HepG2 (cell line): ENCODE data around the gene C1QTNF3. TPM values are rescaled to one million over a fixed set of nuclear protein-coding genes. Genes with fewer than 3 reads are reported as not detected.
A peak's percentile ranks its signal among the peaks of the same experiment; 100 is the strongest.

ENCODE experiments used
- ETV6 ChIP-seq: sonication (generic); formaldehyde crosslinking; conservative IDR thresholded peaks from 2 replicates; pipeline ENCODE4 v1.4.0; 2020; ENCODE audit warnings: missing genetic modification reagents
- FIP1L1 ChIP-seq: fragments of 200-400 bp; formaldehyde crosslinking; IDR thresholded peaks from 2 replicates; pipeline ENCODE4 v1.6.1; 2018; ENCODE audit warnings: low read depth, mild to moderate bottlenecking, low read length, moderate library complexity, borderline replicate concordance; ENCODE audit not compliant: insufficient read depth
- FOXA1 ChIP-seq, 2 experiments: fragments of 450-650 bp in 1 of 2; sonication (generic) in 1 of 2; formaldehyde crosslinking in 1 of 2; IDR thresholded peaks; 2 replicates each; pipeline versions ENCODE4 v1.4.0 to v1.6.1; 2016 to 2020; ENCODE audit warnings: missing genetic modification reagents in 1 of 2
- HOXA3 ChIP-seq: sonication (generic); formaldehyde crosslinking; IDR thresholded peaks from 2 replicates; pipeline ENCODE4 v1.5.0; 2020; ENCODE audit warnings: missing genetic modification reagents
- MEF2D ChIP-seq: sonication (generic); formaldehyde crosslinking; IDR thresholded peaks from 2 replicates; pipeline ENCODE4 v1.5.1; 2020; ENCODE audit warnings: mild to moderate bottlenecking, missing genetic modification reagents
- SIN3B ChIP-seq: fragments of 150-350 bp; IDR thresholded peaks from 2 replicates; pipeline ENCODE4 v1.6.1; 2014; ENCODE audit warnings: low read length
- SRSF1 ChIP-seq: fragments of 200-400 bp; formaldehyde crosslinking; optimal IDR thresholded peaks from 2 replicates; pipeline ENCODE3; 2017; ENCODE audit warnings: mild to moderate bottlenecking, low read depth, low read length, moderate library complexity
- ZNF331 ChIP-seq: sonication (generic); formaldehyde crosslinking; IDR thresholded peaks from 2 replicates; pipeline ENCODE4 v1.4.0; 2020; ENCODE audit warnings: missing genetic modification reagents
- ZNF724P ChIP-seq: sonication (generic); formaldehyde crosslinking; IDR thresholded peaks from 2 replicates; pipeline ENCODE4 v1.8.0; 2022; ENCODE audit warnings: missing genetic modification reagents, borderline replicate concordance
- polyA plus RNA-seq, 8 experiments: library from polyadenylated mRNA; depleted of rRNA in 3 of 8; stranded (reverse) in 7 of 8; unstranded in 1 of 8; fragments of >200 nt; fragmentation: Illumina TruSeq in 4 of 8; extraction: Trizol in 4 of 8; gene quantifications; 2 replicates each; pipeline versions ENCODE4 v1.2.1 to v1.2.3, GENCODE V29; 2011 to 2016; ENCODE audit warnings: low read depth in 4 of 8, missing spikeins in 1 of 8, mixed read lengths in 1 of 8; ENCODE audit not compliant: insufficient read depth in 1 of 8
- total RNA-seq, 5 experiments: library from RNA; depleted of rRNA; stranded (reverse); fragments of >200 nt; fragmentation: Illumina TruSeq; extraction: Trizol; gene quantifications; 2 replicates each; pipeline ENCODE4 v1.2.3, GENCODE V29; 2016; ENCODE audit warnings: low read depth in 1 of 5
- TF ChIP-seq, protein P1 (sequence below): sonication (generic); formaldehyde crosslinking; IDR thresholded peaks from 2 replicates; pipeline ENCODE4 v1.5.1; 2020; ENCODE audit warnings: missing genetic modification reagents, mild to moderate bottlenecking, borderline replicate concordance
- TF ChIP-seq, protein P2 (sequence below): sonication (generic); formaldehyde crosslinking; conservative IDR thresholded peaks from 2 replicates; pipeline ENCODE4 v1.4.0; 2020; ENCODE audit warnings: mild to moderate bottlenecking, missing genetic modification reagents, moderate library complexity
- TF ChIP-seq, protein P3 (sequence below): sonication (generic); formaldehyde crosslinking; IDR thresholded peaks from 2 replicates; pipeline ENCODE4 v1.4.0; 2020; ENCODE audit warnings: mild to moderate bottlenecking, missing genetic modification reagents
- TF ChIP-seq, protein P4 (sequence below): sonication (generic); formaldehyde crosslinking; IDR thresholded peaks from 2 replicates; pipeline ENCODE4 v1.8.0; 2022; ENCODE audit warnings: missing genetic modification reagents, mild to moderate bottlenecking, borderline replicate concordance
- TF ChIP-seq, protein P5 (sequence below): sonication (generic); formaldehyde crosslinking; IDR thresholded peaks from 2 replicates; pipeline ENCODE4 v1.5.1; 2020; ENCODE audit warnings: missing genetic modification reagents, mild to moderate bottlenecking, borderline replicate concordance
- TF ChIP-seq, protein P6 (sequence below): sonication (generic); formaldehyde crosslinking; IDR thresholded peaks from 2 replicates; pipeline ENCODE4 v1.4.0; 2020; ENCODE audit warnings: mild to moderate bottlenecking, low read depth, missing genetic modification reagents
- TF ChIP-seq, protein P7 (sequence below): sonication (generic); formaldehyde crosslinking; conservative IDR thresholded peaks from 2 replicates; pipeline ENCODE4 v1.4.0; 2020; ENCODE audit warnings: missing genetic modification reagents

The C1QTNF3 gene
- total and polyA plus RNA-seq, 2 of the 13 experiments (the other 11 are each of a cell fraction or from before 2014, with no cell fraction given), result 3.3 to 10.8 TPM

DNA sequence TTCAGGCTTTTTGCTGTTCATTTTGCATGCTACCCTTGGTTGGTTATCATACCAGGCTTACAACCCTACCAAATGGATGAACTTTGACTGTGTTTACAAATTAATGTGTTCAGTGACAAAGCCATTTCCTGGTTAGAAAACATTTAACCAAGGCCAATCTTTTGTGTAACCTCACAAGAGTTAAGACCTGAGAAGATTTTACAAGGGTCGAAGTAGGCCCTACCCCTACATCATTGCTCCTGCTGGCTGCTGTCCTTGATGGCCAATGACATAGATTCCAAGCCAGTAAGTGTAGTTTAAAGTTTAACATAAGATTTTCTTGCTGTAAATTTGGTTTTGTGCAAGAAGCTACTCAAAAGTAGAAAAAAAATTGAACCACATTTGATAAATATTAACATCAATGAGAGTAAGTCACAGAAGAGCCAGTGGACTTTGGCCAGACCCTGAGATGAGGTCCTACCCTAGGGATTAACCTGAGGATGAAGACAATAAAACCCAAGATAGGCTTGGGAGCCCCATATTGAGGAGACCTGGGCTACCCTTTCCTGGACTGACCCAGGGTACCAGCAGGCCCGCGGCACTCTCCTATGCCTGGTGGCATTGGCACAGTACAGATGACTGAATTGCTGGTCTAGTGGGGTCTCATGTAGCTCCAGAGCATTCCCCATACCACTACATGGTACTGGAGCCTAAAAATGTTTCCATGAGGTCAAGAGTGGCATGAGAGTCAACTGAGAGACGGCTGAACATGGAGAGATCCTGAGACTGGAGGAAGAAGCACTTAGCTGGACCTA, 8.3 kb downstream of the C1QTNF3 start (continued):
- TF ChIP-seq ZNF724P (CRISPR knock-in tag) (no peak), ZNF331 (CRISPR knock-in tag) (no peak), SIN3B (no peak), ETV6 (no peak), MEF2D (no peak), FIP1L1 (no peak), HOXA3 (CRISPR knock-in tag) (peak; percentile 25; the same call in 1 of the 2 replicates), FOXA1 (IDR thresholded peaks at IDR 0.05) (no peak), FOXA1 (CRISPR knock-in tag; IDR thresholded peaks at IDR 0.05) (no peak), SRSF1 (no peak)
- TF ChIP-seq, protein P1, sequence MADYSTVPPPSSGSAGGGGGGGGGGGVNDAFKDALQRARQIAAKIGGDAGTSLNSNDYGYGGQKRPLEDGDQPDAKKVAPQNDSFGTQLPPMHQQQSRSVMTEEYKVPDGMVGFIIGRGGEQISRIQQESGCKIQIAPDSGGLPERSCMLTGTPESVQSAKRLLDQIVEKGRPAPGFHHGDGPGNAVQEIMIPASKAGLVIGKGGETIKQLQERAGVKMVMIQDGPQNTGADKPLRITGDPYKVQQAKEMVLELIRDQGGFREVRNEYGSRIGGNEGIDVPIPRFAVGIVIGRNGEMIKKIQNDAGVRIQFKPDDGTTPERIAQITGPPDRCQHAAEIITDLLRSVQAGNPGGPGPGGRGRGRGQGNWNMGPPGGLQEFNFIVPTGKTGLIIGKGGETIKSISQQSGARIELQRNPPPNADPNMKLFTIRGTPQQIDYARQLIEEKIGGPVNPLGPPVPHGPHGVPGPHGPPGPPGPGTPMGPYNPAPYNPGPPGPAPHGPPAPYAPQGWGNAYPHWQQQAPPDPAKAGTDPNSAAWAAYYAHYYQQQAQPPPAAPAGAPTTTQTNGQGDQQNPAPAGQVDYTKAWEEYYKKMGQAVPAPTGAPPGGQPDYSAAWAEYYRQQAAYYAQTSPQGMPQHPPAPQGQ, result no peak
- TF ChIP-seq, protein P2, sequence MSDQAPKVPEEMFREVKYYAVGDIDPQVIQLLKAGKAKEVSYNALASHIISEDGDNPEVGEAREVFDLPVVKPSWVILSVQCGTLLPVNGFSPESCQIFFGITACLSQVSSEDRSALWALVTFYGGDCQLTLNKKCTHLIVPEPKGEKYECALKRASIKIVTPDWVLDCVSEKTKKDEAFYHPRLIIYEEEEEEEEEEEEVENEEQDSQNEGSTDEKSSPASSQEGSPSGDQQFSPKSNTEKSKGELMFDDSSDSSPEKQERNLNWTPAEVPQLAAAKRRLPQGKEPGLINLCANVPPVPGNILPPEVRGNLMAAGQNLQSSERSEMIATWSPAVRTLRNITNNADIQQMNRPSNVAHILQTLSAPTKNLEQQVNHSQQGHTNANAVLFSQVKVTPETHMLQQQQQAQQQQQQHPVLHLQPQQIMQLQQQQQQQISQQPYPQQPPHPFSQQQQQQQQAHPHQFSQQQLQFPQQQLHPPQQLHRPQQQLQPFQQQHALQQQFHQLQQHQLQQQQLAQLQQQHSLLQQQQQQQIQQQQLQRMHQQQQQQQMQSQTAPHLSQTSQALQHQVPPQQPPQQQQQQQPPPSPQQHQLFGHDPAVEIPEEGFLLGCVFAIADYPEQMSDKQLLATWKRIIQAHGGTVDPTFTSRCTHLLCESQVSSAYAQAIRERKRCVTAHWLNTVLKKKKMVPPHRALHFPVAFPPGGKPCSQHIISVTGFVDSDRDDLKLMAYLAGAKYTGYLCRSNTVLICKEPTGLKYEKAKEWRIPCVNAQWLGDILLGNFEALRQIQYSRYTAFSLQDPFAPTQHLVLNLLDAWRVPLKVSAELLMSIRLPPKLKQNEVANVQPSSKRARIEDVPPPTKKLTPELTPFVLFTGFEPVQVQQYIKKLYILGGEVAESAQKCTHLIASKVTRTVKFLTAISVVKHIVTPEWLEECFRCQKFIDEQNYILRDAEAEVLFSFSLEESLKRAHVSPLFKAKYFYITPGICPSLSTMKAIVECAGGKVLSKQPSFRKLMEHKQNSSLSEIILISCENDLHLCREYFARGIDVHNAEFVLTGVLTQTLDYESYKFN (CRISPR knock-in tag), result peak; percentile 89
- TF ChIP-seq, protein P3, sequence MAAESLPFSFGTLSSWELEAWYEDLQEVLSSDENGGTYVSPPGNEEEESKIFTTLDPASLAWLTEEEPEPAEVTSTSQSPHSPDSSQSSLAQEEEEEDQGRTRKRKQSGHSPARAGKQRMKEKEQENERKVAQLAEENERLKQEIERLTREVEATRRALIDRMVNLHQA (CRISPR knock-in tag), result no peak
- TF ChIP-seq, protein P4, sequence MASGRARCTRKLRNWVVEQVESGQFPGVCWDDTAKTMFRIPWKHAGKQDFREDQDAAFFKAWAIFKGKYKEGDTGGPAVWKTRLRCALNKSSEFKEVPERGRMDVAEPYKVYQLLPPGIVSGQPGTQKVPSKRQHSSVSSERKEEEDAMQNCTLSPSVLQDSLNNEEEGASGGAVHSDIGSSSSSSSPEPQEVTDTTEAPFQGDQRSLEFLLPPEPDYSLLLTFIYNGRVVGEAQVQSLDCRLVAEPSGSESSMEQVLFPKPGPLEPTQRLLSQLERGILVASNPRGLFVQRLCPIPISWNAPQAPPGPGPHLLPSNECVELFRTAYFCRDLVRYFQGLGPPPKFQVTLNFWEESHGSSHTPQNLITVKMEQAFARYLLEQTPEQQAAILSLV, result no peak
- TF ChIP-seq, protein P5, sequence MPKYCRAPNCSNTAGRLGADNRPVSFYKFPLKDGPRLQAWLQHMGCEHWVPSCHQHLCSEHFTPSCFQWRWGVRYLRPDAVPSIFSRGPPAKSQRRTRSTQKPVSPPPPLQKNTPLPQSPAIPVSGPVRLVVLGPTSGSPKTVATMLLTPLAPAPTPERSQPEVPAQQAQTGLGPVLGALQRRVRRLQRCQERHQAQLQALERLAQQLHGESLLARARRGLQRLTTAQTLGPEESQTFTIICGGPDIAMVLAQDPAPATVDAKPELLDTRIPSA (CRISPR knock-in tag), result no peak
- TF ChIP-seq, protein P6, sequence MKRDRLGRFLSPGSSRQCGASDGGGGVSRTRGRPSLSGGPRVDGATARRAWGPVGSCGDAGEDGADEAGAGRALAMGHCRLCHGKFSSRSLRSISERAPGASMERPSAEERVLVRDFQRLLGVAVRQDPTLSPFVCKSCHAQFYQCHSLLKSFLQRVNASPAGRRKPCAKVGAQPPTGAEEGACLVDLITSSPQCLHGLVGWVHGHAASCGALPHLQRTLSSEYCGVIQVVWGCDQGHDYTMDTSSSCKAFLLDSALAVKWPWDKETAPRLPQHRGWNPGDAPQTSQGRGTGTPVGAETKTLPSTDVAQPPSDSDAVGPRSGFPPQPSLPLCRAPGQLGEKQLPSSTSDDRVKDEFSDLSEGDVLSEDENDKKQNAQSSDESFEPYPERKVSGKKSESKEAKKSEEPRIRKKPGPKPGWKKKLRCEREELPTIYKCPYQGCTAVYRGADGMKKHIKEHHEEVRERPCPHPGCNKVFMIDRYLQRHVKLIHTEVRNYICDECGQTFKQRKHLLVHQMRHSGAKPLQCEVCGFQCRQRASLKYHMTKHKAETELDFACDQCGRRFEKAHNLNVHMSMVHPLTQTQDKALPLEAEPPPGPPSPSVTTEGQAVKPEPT, result no peak
- TF ChIP-seq, protein P7, sequence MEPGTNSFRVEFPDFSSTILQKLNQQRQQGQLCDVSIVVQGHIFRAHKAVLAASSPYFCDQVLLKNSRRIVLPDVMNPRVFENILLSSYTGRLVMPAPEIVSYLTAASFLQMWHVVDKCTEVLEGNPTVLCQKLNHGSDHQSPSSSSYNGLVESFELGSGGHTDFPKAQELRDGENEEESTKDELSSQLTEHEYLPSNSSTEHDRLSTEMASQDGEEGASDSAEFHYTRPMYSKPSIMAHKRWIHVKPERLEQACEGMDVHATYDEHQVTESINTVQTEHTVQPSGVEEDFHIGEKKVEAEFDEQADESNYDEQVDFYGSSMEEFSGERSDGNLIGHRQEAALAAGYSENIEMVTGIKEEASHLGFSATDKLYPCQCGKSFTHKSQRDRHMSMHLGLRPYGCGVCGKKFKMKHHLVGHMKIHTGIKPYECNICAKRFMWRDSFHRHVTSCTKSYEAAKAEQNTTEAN (CRISPR knock-in tag), result 0 out of 2 replicates have a peak, but pooled peaks have one; percentile 53
